ENCODE measurements around the gene HSDL2.

GRCh38 chr9:112439171-112439570, 59.3 kb downstream of the HSDL2 start:
- TF ChIP-seq, protein P1, sequence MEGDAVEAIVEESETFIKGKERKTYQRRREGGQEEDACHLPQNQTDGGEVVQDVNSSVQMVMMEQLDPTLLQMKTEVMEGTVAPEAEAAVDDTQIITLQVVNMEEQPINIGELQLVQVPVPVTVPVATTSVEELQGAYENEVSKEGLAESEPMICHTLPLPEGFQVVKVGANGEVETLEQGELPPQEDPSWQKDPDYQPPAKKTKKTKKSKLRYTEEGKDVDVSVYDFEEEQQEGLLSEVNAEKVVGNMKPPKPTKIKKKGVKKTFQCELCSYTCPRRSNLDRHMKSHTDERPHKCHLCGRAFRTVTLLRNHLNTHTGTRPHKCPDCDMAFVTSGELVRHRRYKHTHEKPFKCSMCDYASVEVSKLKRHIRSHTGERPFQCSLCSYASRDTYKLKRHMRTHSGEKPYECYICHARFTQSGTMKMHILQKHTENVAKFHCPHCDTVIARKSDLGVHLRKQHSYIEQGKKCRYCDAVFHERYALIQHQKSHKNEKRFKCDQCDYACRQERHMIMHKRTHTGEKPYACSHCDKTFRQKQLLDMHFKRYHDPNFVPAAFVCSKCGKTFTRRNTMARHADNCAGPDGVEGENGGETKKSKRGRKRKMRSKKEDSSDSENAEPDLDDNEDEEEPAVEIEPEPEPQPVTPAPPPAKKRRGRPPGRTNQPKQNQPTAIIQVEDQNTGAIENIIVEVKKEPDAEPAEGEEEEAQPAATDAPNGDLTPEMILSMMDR (IDR thresholded peaks at IDR 0.05; ENCODE audit: insufficient read depth, low read depth, low read length), result no peak
- TF ChIP-seq EZH2 (IDR thresholded peaks at IDR 0.05; ENCODE audit: insufficient read depth, low read length), result no peak
